IPS-20b (cell line): Measurements from ENCODE around the gene CNTN5.

Experiments used
- H3K27ac ChIP-seq: one replicate; pipeline ENCODE4 v1.5.1; 2013; ENCODE audit warnings: low read length
- H3K27me3 ChIP-seq: 2 replicates; pipeline ENCODE4 v1.6.1; 2013; ENCODE audit warnings: mild to moderate bottlenecking, low read length, inconsistent platforms; ENCODE audit not compliant: insufficient read depth
- H3K36me3 ChIP-seq: 2 replicates; pipeline ENCODE4 v1.6.1; 2013; ENCODE audit warnings: low read depth, mild to moderate bottlenecking, inconsistent platforms, low read length, moderate library complexity; ENCODE audit not compliant: insufficient read depth
- H3K4me1 ChIP-seq: 2 replicates; pipeline ENCODE4 v1.6.1; 2013; ENCODE audit warnings: mild to moderate bottlenecking, control low read depth, inconsistent platforms, low read length, moderate library complexity; ENCODE audit not compliant: insufficient read depth
- H3K4me3 ChIP-seq: 2 replicates; pipeline ENCODE4 v1.5.1; 2013; ENCODE audit warnings: mild to moderate bottlenecking, low read length, inconsistent platforms
- H3K9ac ChIP-seq: 2 replicates; pipeline ENCODE4 v1.6.1; 2013; ENCODE audit warnings: low read depth, mild to moderate bottlenecking, inconsistent platforms, low read length, moderate library complexity
- H3K9me3 ChIP-seq: 2 replicates; pipeline ENCODE4 v1.6.1; 2013; ENCODE audit warnings: mild to moderate bottlenecking, low read depth, low read length, inconsistent platforms; ENCODE audit not compliant: insufficient read depth

The CNTN5 gene

GRCh38 chr11:100359281-100359680 lies 1338.5 kb downstream of the CNTN5 start:
- no peaks in the 10 kb centered on the region; the same call in 1 of the 2 replicates for H3K4me1 ChIP-seq
- no peaks in the 10 kb centered on the region for H3K27me3 ChIP-seq
- no peak overlapping the region for H3K27ac ChIP-seq
- H3K36me3 ChIP-seq = no peaks in the 10 kb centered on the region
- H3K9ac ChIP-seq = no peak overlapping the region
- H3K4me3 ChIP-seq = no peak overlapping the region
- H3K9me3 ChIP-seq = no peaks in the 10 kb centered on the region

GRCh38 chr11:100367892-100368291 lies 1347.1 kb downstream of the CNTN5 start:
- Histone ChIP-seq H3K27me3 (no peaks in the 10 kb centered on the region), H3K9me3 (no peaks in the 10 kb centered on the region), H3K9ac (no peak overlapping the region), H3K4me3 (no peak overlapping the region), H3K36me3 (no peaks in the 10 kb centered on the region), H3K27ac (no peak overlapping the region), H3K4me1 (no peaks in the 10 kb centered on the region)

- H3K36me3 ChIP-seq = no peaks in the 10 kb centered on the region
- no peak overlapping the region for H3K4me3 ChIP-seq
- no peak overlapping the region for H3K9ac ChIP-seq
- no peaks in the 10 kb centered on the region for H3K27me3 ChIP-seq
- H3K4me1 ChIP-seq = no peaks in the 10 kb centered on the region
- H3K27ac ChIP-seq = no peak overlapping the region
- no peaks in the 10 kb centered on the region for H3K9me3 ChIP-seq
These were observed 1362.7 kb downstream of the CNTN5 start for GRCh38 chr11:100383357-100383865.

DNA sequence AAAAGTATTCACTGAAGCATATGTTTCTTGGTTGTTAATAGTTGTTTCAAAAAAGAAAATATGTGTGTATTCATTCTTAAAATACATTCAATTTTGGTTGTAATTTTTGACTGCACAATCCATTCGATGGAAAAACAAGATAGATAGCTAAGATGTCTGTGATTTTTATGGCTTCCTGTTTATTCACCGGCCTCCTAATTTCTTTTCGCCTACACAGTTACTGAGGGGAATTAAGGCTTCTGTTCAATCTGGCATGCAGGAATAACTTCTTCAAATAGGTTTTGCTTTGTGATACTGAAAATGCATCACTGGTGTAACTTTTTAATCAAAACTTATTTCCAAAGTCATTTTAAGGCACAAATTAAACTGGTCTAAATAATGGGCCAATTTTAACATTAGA lies 1375.5 kb downstream of the CNTN5 start:
- Histone ChIP-seq H3K4me1 (0 out of 2 replicates have a peak, but pooled peaks cover 2% of the 10 kb centered on the region), H3K9ac (no peak overlapping the region), H3K27ac (no peak overlapping the region), H3K36me3 (no peaks in the 10 kb centered on the region), H3K9me3 (no peaks in the 10 kb centered on the region), H3K4me3 (no peak overlapping the region), H3K27me3 (no peaks in the 10 kb centered on the region)

- no peak overlapping the region for H3K4me3 ChIP-seq
- H3K9me3 ChIP-seq = no peaks in the 10 kb centered on the region
- no peaks in the 10 kb centered on the region for H3K36me3 ChIP-seq
- no peaks in the 10 kb centered on the region for H3K27me3 ChIP-seq
- no peak overlapping the region for H3K9ac ChIP-seq
- 0 out of 2 replicates have a peak, but pooled peaks cover 2% of the 10 kb centered on the region for H3K4me1 ChIP-seq
- H3K27ac ChIP-seq = no peak overlapping the region
These were observed 1376.7 kb downstream of the CNTN5 start for GRCh38 chr11:100397401-100397800.

DNA sequence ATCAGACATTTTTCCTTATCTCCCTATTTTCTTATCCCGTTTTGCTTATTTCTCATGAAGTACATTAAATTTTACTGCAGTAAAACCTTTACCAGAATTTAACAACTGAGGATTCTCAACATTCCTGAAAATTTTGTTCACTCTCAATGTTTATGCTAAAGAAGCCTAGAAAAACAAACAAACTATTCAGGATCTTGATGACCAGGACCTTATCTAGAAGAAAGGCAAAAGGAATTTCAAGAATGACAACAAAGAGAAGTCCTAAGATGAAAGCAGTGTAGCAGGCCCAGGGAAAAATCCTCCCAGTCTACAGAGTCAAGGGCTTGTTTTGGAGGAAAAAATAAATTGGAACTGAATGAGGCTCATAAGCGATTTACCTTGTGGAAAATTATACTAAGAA lies 1383.1 kb downstream of the CNTN5 start:
- no peak overlapping the region for H3K9ac ChIP-seq

GRCh38 chr11:100404907-100405306 lies 1384.2 kb downstream of the CNTN5 start:
- Histone ChIP-seq H3K4me1 (peaks cover 11% of the 10 kb centered on the region; the same call in 1 of the 2 replicates), H3K27me3 (no peaks in the 10 kb centered on the region), H3K9me3 (peaks cover 3% of the 10 kb centered on the region), H3K4me3 (no peak overlapping the region), H3K9ac (no peak overlapping the region), H3K27ac (no peak overlapping the region), H3K36me3 (no peaks in the 10 kb centered on the region)

More for the DNA sequence above, 1383.1 kb downstream of the CNTN5 start:
- peaks cover 3% of the 10 kb centered on the region for H3K9me3 ChIP-seq
- H3K4me3 ChIP-seq = 0 out of 2 replicates have a peak overlapping the region, but pooled peaks have one; percentile 8
- H3K27me3 ChIP-seq = no peaks in the 10 kb centered on the region
- H3K4me1 ChIP-seq = peaks cover 11% of the 10 kb centered on the region; the same call in 1 of the 2 replicates
- no peak overlapping the region for H3K27ac ChIP-seq
- no peaks in the 10 kb centered on the region for H3K36me3 ChIP-seq
